ENCODE measurements around the gene PYY. TPM values are rescaled to one million over a fixed set of nuclear protein-coding genes. Genes with fewer than 3 reads are reported as not detected.
"Not testable (repeated sequence)": the region's sequence is repeated elsewhere in the genome, so short reads cannot be mapped to it uniquely, and the experiment has no call there.

The PYY gene
- total RNA-seq, 1 donor from 2014 or later: not detected

DNA sequence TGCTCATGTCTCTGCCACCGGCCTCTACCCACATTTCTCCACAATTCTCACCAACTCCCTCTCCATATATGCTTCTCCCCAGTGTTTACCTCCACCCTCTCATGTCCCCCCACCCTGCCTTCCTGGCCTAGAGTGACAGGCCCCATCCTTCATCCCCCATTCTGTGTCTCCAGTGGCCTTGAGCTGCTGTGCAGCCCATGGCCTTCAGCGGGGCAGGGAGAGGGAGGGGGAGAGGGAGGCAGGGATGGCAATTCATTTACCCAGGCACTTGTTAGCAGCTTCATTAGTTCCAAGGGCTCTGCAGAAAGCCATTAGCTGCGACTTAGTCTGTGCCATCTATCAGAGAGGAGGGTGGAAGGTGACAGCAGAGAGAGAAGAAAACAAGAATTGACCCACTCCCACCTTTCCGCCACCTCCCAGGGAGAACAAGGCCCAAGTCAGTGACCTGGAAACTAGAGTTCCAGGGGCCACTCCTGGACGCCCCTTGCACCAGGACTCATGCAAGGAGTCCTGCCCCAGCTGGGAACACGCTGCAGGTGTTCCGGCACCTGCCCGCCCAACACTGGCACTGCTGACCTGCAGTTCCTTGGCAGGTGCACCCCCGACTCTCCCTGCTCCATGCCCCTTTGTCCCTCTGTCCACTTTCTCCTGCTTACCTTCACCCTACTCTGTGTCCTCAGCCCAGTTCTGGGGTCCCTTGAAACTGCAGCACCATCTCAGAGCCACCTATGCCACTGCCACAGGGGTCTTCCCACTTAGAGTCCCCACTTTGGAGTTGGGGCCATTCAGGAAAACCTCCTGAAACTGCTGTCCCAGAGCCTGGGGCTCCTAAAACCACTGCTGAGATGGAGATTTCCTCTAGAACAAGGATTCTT lies 23.5 kb upstream of the PYY start:
- no peak overlapping the region for H3K4me3 Mint-ChIP-seq
- peaks cover 10% of the 10 kb centered on the region for H3K4me1 Mint-ChIP-seq
- H3K27ac Mint-ChIP-seq (ENCODE audit: unreplicated experiment): no peak overlapping the region
- no peaks in the 10 kb centered on the region for H3K36me3 Mint-ChIP-seq (ENCODE audit: low read depth)
- TF ChIP-seq CTCF (conservative IDR thresholded peaks at IDR 0.05): no peak
- H3K9me3 Mint-ChIP-seq: no peaks in the 10 kb centered on the region
- H3K27me3 Mint-ChIP-seq (ENCODE audit: low read depth): peaks cover 55% of the 10 kb centered on the region
- DNase-seq (ENCODE audit: low read depth, low spot score): no peak

DNA sequence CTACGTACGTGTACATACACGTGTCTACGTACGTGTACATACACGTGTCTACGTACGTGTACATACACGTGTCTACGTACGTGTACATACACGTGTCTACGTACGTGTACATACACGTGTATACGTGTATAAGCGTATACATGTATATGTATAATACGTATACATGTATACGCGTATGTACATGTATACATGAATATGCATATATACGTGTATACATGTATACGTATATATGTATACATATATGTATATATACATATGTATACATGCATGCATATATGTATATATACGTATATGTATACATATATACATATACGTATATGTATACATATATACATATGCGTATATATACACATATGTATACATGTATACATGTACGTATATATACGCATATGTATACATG lies 22.2 kb upstream of the PYY start:
- Mint-ChIP-seq H3K27me3 (ENCODE audit: low read depth) (peaks cover 47% of the 10 kb centered on the region), H3K4me3 (no peak overlapping the region)
- DNase-seq (ENCODE audit: low read depth, low spot score): no peak

GRCh38 chr17:43974382-43975266 lies 20.9 kb upstream of the PYY start:
- Mint-ChIP-seq H3K4me3 (no peak overlapping the region), H3K36me3 (ENCODE audit: low read depth) (no peaks in the 10 kb centered on the region), H3K4me1 (peaks cover 10% of the 10 kb centered on the region), H3K27me3 (ENCODE audit: low read depth) (peaks cover 40% of the 10 kb centered on the region), H3K27ac (ENCODE audit: unreplicated experiment) (no peak overlapping the region), H3K9me3 (no peaks in the 10 kb centered on the region)
- TF ChIP-seq CTCF (conservative IDR thresholded peaks at IDR 0.05): no peak
- DNase-seq (ENCODE audit: low read depth, low spot score): no peak

More for the DNA sequence above, 22.2 kb upstream of the PYY start:
- no peaks in the 10 kb centered on the region for H3K9me3 Mint-ChIP-seq
- H3K27ac Mint-ChIP-seq (ENCODE audit: unreplicated experiment): no peak overlapping the region
- H3K4me1 Mint-ChIP-seq: peaks cover 10% of the 10 kb centered on the region
- no peak for TF ChIP-seq CTCF (conservative IDR thresholded peaks at IDR 0.05)
- H3K36me3 Mint-ChIP-seq (ENCODE audit: low read depth): no peaks in the 10 kb centered on the region

DNA sequence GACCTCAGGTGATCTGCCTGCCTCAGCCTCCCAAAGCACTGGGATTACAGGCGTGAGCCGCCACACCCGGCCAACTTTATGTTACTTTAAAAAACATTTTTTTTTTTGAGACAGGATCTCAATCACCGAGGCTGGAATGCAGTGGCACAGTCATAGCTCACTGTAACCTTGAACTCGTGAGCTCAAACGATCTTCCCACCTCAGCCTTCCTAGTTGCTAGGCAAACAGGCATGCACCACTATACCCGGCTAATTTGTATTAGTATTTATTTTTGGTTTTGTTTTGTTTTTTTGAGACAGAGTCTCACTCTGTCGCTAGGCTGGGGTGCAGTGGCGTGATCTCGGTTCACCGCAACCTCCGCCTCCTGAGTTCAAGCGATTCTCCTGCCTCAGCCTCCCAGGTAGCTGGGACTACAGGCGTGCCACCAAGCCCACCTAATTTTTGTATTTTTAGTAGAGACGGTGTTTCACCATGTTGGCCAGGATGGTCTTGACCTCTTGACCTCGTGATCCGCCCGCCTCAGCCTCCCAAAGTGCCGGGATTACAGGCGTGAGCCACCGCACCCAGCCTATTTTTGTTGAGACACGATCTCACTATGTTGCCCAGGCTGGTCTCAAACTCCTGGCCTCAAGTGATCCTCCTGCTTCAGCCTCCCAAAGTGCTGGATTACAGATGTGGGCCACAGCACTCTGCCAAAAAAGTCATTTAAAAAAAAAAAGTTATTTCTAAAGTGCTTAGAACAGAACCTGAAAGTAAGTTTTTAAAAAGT lies 18.9 kb upstream of the PYY start:
- H3K27ac Mint-ChIP-seq (ENCODE audit: unreplicated experiment); H3K36me3 Mint-ChIP-seq (ENCODE audit: low read depth); DNase-seq (ENCODE audit: low read depth, low spot score); H3K9me3 Mint-ChIP-seq; H3K4me3 Mint-ChIP-seq: not testable (repeated sequence)
- H3K27me3 Mint-ChIP-seq (ENCODE audit: low read depth): peaks cover 34% of the 10 kb centered on the region
- peaks cover 10% of the 10 kb centered on the region for H3K4me1 Mint-ChIP-seq

DNA sequence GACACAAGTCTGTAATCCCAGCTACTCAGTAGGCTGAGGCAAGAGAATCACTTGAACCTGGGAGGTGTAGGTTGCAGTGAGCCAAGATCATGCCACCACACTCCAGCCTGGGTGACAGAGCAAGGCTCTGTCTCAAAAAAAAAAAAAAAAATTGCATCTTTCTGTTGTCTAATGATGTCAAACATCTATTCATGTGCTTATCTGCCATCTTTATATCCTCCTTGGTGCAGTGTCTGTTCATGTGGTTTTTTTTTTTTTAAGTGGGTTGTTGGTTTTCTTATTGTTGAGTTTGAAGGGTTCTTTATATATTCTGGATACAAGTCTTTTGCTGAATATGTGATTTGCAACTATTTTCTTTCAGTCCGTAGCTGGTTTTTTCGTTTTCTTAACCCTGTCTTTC lies 17.7 kb upstream of the PYY start:
- H3K36me3 Mint-ChIP-seq (ENCODE audit: low read depth); DNase-seq (ENCODE audit: low read depth, low spot score); H3K4me3 Mint-ChIP-seq; H3K9me3 Mint-ChIP-seq: not testable (repeated sequence)
- H3K27me3 Mint-ChIP-seq (ENCODE audit: low read depth): peaks cover 28% of the 10 kb centered on the region
- H3K4me1 Mint-ChIP-seq: peaks cover 10% of the 10 kb centered on the region
- H3K27ac Mint-ChIP-seq (ENCODE audit: unreplicated experiment): peak overlapping the region; percentile 38

DNA sequence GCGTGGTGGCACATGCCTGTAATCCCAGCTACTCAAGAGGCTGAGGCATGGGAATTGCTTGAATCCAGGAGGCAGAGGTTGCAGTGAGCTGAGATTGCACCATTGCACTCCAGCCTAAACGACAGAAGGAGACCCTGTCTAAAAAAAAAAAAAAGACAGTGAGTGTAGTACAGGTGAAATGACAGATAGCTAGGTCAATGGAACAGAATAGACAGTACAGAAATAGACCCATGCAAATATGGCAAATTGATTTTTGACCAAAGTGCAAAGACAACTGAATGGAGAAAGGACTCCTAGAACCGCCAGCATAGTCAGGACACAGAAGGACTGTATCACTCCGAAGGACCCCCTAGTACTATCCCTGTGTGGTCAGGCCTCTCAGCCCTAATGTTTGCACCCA lies 16.6 kb upstream of the PYY start:
- no peaks in the 10 kb centered on the region for H3K9me3 Mint-ChIP-seq
- H3K27ac Mint-ChIP-seq (ENCODE audit: unreplicated experiment): no peak overlapping the region
- H3K27me3 Mint-ChIP-seq (ENCODE audit: low read depth): peaks cover 31% of the 10 kb centered on the region
- peaks cover 10% of the 10 kb centered on the region for H3K4me1 Mint-ChIP-seq
- no peak overlapping the region for H3K4me3 Mint-ChIP-seq
- no peaks in the 10 kb centered on the region for H3K36me3 Mint-ChIP-seq (ENCODE audit: low read depth)
- no peak for TF ChIP-seq CTCF (conservative IDR thresholded peaks at IDR 0.05)
- no peak for DNase-seq (ENCODE audit: low read depth, low spot score)

Measured in neural crest cell (in vitro differentiated cells).